GM19023 (cell line): Measurements from ENCODE around the gene DERA.
"Not testable (repeated sequence)": the region's sequence is repeated elsewhere in the genome, so short reads cannot be mapped to it uniquely, and the experiment has no call there.

Source experiments
- ATAC-seq: cut with Tn5 transposase; IDR thresholded peaks from one replicate; pipeline ENCODE4 v1.9.1; 2021; ENCODE audit warnings: mild to moderate bottlenecking, moderate library complexity; ENCODE audit not compliant: unreplicated experiment

Gene DERA

DNA sequence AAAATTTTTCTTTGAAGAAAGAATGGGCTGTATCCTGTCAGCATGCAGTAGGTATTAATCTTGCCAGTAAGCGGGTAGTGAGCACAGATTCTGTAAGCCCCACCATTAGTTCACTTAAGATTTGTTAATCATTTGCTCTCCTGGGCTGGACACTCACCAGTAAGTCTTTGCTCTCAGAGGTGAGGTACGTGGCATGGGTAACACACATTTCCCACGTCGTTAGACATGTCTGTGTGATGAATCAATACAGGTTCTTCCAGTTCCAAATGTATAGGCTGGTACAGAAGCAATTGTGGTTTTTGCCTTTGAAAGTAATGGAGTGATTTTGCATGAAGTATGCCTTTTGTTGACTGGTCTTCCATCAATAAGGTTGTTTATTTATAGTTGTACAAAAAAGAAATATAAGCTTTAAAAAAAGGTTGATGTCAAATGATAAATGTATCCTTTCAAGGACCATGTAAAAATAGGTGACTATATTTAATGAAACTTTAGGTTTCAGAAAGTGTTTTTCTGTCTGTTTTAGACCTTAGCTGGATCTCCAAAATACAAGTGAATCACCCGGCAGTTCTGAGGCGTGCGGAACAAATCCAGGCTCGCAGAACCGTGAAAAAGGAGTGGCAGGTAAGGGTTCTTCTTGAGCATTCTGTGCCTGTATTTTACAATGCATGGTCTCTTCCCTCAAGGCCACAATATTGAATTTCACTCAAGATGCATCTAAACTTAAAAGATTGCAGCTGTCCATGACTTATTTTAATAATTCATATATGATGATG lies 45.5 kb downstream of the DERA start:
- no peak for ATAC-seq

DNA sequence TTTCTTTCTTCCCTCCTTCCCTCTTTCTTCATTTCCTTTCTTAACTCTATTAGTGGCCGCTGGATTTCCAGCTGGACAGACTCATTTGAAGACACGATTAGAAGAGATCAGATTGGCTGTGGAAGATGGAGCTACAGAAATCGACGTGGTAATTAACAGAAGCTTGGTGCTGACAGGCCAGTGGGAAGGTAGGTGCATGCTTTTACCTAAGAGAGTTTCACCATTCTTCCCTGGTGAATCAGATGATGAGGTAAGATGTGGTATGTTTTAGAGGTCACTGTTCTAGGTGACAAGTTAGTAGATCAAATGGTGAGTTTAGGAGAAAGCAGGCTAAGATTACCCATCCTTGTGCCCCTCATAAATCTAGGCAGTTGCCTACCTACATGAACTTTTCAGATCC lies 51.6 kb downstream of the DERA start:
- no peak for ATAC-seq

DNA sequence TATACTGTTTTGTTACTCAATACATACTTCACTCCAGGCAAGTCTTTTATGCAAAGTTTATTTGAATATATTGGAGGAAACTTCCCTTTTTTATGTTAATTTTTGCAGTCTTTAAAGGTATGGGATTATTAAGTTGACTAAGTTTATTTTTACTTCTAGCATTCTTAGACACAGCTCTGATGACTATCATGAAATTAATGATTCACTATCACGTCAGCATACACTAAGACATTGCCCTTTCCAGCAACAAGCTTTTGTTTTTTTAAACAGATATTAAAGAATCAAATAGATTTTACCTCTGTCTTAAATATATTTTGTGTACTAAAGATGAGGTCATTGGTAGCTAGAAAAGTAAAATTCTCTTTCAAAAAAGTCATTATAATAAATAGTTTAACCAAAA lies 52.1 kb downstream of the DERA start:
- ATAC-seq = no peak

DNA sequence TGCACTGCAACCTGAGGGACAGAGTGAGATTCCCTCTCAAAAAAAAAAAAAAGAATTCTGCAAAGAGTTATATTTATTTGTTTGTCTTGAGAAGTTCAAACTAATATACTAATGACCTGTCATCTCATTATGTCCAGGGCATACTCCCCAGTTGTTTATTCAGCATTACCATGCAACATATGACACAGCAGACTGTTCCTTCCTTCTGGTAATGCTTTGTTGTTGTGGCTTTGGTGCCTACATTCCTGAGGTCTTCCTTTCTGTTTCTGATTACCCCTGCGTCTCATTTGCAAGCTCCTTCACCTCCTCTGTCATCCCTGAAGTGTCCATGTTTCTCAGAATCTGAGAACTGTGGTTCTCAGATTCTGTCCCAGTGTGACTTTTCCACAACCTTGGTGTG lies 55.3 kb downstream of the DERA start:
- no peak for ATAC-seq

GRCh38 chr12:15967053-15967452 lies 55.9 kb downstream of the DERA start:
- not testable (repeated sequence) for ATAC-seq

DNA sequence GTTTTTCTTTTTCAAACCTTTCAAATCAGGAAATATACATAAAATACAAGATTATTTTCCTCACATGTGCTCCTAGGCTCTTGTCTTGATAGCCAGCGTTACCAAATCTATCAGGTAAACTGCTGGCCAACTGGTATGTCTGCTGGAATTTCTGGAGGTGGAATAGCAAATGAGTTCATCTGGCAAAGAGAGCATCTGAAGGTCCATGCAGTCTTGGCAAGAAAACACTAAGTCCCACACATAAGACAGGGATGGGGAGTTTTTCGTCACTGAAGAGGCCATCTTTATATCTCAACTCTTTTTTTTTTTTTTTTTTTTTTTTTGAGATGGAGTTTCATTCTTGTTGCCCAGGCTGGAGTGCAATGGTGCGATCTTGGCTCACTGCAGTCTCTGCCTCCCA lies 60.1 kb downstream of the DERA start:
- no peak for ATAC-seq

DNA sequence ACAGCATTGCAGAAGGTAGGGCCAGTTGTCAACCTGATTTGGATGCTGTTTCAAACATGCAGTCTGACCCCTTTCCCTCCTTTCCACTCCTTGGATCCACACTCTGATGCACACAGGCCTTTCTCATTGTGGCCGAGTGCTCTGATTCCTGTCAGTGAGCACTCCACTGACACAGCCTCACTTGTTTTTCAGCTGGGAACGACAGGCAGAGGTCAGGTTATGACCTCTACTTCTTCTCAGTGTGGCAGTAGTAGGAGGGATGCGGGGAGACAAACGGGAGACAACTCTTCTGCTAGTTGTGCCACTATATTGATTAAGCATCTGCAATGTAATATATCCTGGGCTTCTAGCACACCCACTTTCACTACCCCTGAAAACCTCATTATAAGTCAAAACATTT lies 61.8 kb downstream of the DERA start:
- ATAC-seq = no peak

GRCh38 chr12:15977999-15978951 lies 67.1 kb downstream of the DERA start:
- ATAC-seq = no peak

- no peak for ATAC-seq
Measured at GRCh38 chr12:15979096-15980092, 68.3 kb downstream of the DERA start.

- ATAC-seq = no peak
Measured at GRCh38 chr12:15982071-15982470, 70.9 kb downstream of the DERA start.

GRCh38 chr12:15982471-15982870 lies 71.3 kb downstream of the DERA start:
- ATAC-seq = no peak

DNA sequence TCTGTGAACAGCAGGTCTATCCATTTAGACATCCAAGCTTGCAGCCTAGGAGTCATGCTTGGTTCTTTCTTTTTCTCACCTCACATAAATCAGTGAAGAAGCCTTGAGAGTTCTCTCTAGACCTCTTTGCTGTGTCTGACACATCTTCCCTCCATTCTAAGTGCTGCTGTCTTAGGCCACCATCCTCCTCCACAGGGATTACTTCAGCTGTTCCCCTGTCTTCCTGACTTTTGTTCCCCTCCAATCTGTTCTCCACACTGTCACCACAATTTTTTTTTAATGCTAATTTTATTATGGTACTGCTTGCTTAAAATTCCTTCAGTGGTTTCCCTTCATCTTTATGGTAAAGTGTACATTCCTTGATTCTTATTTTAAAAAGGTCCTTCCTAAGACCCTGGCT lies 71.8 kb downstream of the DERA start:
- no peak for ATAC-seq

DNA sequence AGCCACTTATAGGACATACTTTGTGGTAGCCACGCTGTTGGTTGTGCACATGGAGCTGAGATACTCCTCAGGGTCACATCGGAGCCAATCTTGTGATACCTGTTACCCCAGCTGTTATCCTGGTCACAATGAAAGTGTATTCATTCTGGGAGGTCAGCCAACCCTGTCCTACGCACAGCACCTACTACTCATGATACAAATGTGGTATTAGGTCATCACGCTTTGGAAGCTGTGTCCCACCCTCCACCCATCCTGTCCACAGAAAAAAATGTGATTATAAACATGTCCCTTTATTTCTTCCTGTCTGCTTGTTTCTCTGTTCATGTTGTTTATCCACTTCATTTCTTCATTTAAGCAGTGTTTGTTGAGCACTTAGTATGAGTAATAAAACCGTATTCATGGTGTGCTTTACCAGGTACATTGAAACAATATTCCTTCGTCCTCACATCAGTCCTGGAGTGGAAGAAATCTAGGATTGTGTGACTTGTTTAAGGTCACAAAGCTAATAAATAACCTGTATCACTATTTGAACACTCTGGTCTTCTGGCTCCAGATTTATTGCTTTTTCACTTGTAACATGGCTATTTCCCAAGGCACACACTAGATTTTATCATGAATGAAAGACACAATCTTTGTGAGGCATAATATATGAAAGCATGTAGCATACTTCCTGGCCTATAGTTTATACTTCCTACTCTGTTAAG lies 73.1 kb downstream of the DERA start:
- no peak for ATAC-seq

DNA sequence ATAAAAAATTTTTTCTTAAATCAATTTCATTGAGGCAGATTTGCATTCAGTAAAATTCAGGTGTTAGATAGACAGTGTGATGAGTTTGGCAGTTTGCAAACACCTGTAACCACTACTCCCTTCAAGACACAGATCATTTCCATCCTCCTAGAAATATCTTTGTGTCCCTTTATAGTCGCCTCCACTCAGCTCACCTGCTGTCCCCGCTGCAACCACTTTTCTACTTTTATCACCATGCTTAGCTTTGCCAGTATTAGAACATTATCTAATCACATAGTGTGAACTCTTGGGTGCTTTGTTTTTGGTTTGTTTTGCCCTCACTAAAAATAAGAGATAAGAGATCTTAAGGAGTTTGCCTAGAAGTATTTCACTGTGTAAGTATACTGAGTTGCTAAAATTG lies 73.8 kb downstream of the DERA start:
- no peak for ATAC-seq

- ATAC-seq = no peak
Measured at GRCh38 chr12:15987696-15988095, 76.6 kb downstream of the DERA start.

- no peak for ATAC-seq
Measured at GRCh38 chr12:15988983-15989755, 78.0 kb downstream of the DERA start.

DNA sequence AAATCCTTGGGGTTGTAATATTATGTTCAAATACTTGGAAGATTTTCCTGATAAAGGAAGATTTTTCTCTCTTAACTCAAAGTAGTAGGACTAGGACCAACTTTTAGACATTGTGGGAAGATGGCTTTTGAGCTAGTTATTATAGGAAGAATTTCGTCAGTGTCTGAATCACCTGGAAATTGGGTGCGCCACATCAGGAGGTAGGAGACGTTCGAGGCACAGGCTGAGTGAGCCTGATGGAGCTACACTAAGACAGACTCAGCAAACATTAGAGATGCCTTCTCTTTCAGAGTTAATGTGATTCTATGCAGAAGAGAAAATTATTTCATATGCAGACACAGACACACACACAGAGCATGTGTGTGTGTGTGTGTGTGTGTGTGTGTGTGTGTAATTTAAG lies 84.7 kb downstream of the DERA start:
- no peak for ATAC-seq

- no peak for ATAC-seq
Measured at GRCh38 chr12:15996254-15996653, 85.1 kb downstream of the DERA start.

- no peak for ATAC-seq
Measured at GRCh38 chr12:15996948-15997347, 85.8 kb downstream of the DERA start.
